Measurements from ENCODE around the gene DNAJC25. TPM values are rescaled to one million over a fixed set of nuclear protein-coding genes. Genes with fewer than 3 reads are reported as not detected.
"Not testable (repeated sequence)": the region's sequence is repeated elsewhere in the genome, so short reads cannot be mapped to it uniquely, and the experiment has no call there.

DNAJC25 gene
- total RNA-seq, 1 experiment from 2014 or later = 6.0 TPM

DNA sequence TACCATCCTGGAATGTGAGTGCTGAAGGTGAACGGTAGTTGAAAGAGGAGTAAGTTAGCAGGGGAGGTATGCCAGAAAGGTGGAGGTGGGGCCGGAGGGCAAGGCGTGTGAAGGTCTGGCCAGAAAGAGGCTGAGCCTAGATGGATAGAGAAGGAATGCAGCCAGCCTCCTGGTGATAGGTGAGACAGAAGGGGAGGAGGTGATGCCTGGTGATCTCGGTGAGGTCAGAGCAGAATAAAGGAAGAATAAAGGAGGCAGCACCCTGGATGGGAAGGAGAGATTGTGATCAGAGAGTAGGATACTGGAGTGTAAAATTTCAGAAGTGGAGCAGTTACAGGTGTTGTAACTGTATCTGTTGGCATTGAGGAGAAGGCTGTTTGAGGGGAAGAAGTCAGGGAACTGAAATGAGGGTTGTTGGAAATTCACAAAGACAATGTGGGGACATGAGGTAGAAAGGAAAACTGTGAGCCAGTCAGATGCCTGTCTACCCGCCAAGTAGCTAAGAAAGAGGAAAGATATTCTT lies 32.2 kb downstream of the DNAJC25 start:
- no peak for ATAC-seq
- intact Hi-C loops (cut with micrococcal nuclease; ENCODE audit: unreplicated experiment) (no loop called here), in situ Hi-C loops (cut with HindIII; ENCODE audit: low pct_unique_long_range_greater_than_20kb, low sequenced_read_pairs) (no loop called here)
- DNase-seq (ENCODE audit: low read depth, low spot score) = no peak
- Histone ChIP-seq H3K36me3 (ENCODE audit: control insufficient read depth, insufficient read depth, low read length) (no peaks in the 10 kb centered on the region; the same call in 1 of the 2 replicates), H3K4me3 (ENCODE audit: low read depth in 2 of 2, low read length in 2 of 2) (no peak overlapping the region), H3K27ac (ENCODE audit: low read length) (no peak overlapping the region), H3K4me1 (ENCODE audit: control insufficient read depth, insufficient read depth, low read length) (peaks cover 10% of the 10 kb centered on the region), H3K27me3 (ENCODE audit: control insufficient read depth, insufficient read depth, low read length) (no peaks in the 10 kb centered on the region), H3K9me3 (ENCODE audit: control insufficient read depth, insufficient read depth, low read depth, low read length) (no peaks in the 10 kb centered on the region)
- TSS peak; percentile 51 for BruUV-seq (replicated peaks)
- CTCF ChIA-PET = no interaction called here
- POLR2A ChIA-PET = no interaction called here
- no peak for TF ChIP-seq REST (IDR thresholded peaks at IDR 0.05; ENCODE audit: insufficient read depth in 1 of 2, low read depth in 2 of 2, low read length in 1 of 2)
- TF ChIP-seq SIN3A (IDR thresholded peaks at IDR 0.05; ENCODE audit: borderline replicate concordance, insufficient read depth, low read depth, low read length) = no peak
- TF ChIP-seq CTCF (IDR thresholded peaks at IDR 0.05) = no peak
- TF ChIP-seq TCF7L2 (IDR thresholded peaks at IDR 0.05; ENCODE audit: low read depth, low read length) = no peak
- no peak for TF ChIP-seq POLR2AphosphoS5 (IDR thresholded peaks at IDR 0.05; ENCODE audit: low read depth, low read length)

GRCh38 chr9:111668026-111668573 lies 37.0 kb downstream of the DNAJC25 start:
- no peaks in the 10 kb centered on the region; the same call in 1 of the 2 replicates for H3K36me3 ChIP-seq (ENCODE audit: control insufficient read depth, insufficient read depth, low read length)
- H3K27ac ChIP-seq (ENCODE audit: low read length) = no peak overlapping the region
- CTCF ChIA-PET = no interaction called here
- no peak for ATAC-seq
- POLR2A ChIA-PET = interaction anchor here (0.7 kb wide), 1 partner anchor 167 kb away, joined by 4 read pairs; no protein-coding TSS in a partner anchor
- intact Hi-C loops (cut with micrococcal nuclease; ENCODE audit: unreplicated experiment) = no loop called here
- TF ChIP-seq SIN3A (IDR thresholded peaks at IDR 0.05; ENCODE audit: borderline replicate concordance, insufficient read depth, low read depth, low read length) = no peak
- no peak for TF ChIP-seq TCF7L2 (IDR thresholded peaks at IDR 0.05; ENCODE audit: low read depth, low read length)
- no peak for TF ChIP-seq POLR2AphosphoS5 (IDR thresholded peaks at IDR 0.05; ENCODE audit: low read depth, low read length)
- TF ChIP-seq REST (IDR thresholded peaks at IDR 0.05; ENCODE audit: insufficient read depth in 1 of 2, low read depth in 2 of 2, low read length in 1 of 2) = no peak
- TF ChIP-seq CTCF (IDR thresholded peaks at IDR 0.05) = no peak
- BruUV-seq (replicated peaks) = no TSS peak
- H3K4me3 ChIP-seq (ENCODE audit: low read depth in 2 of 2, low read length in 2 of 2) = no peak overlapping the region
- H3K27me3 ChIP-seq (ENCODE audit: control insufficient read depth, insufficient read depth, low read length) = no peaks in the 10 kb centered on the region
- no peaks in the 10 kb centered on the region for H3K9me3 ChIP-seq (ENCODE audit: control insufficient read depth, insufficient read depth, low read depth, low read length)
- peaks cover 3% of the 10 kb centered on the region for H3K4me1 ChIP-seq (ENCODE audit: control insufficient read depth, insufficient read depth, low read length)
- DNase-seq (ENCODE audit: low read depth, low spot score) = no peak
- in situ Hi-C loops (cut with HindIII; ENCODE audit: low pct_unique_long_range_greater_than_20kb, low sequenced_read_pairs) = no loop called here

DNA sequence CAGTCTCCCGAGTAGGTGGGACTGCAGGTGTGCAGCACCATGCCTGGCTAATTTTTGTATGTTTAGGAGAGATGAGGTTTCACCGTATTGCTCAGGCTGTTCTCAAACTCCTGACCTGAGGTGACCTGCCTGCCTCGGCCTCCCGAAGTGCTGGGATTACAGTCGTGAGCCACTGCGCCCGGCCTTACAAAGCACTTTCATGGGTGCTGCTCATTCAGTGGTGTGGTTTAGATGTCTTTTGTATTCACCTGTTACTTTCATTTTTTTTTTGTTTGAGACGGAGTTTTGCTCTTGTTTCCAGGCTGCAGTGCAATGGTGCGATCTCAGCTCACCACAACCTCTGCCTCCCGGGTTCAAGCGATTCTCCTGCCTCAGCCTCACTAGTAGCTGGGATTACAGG lies 37.5 kb downstream of the DNAJC25 start:
- H3K4me1 ChIP-seq (ENCODE audit: control insufficient read depth, insufficient read depth, low read length); in situ Hi-C loops (cut with HindIII; ENCODE audit: low pct_unique_long_range_greater_than_20kb, low sequenced_read_pairs); H3K27me3 ChIP-seq (ENCODE audit: control insufficient read depth, insufficient read depth, low read length); intact Hi-C loops (cut with micrococcal nuclease; ENCODE audit: unreplicated experiment); BruUV-seq (replicated peaks); H3K27ac ChIP-seq (ENCODE audit: low read length); POLR2A ChIA-PET; H3K4me3 ChIP-seq (ENCODE audit: low read depth in 2 of 2, low read length in 2 of 2); CTCF ChIA-PET; ATAC-seq; H3K36me3 ChIP-seq (ENCODE audit: control insufficient read depth, insufficient read depth, low read length); DNase-seq (ENCODE audit: low read depth, low spot score); H3K9me3 ChIP-seq (ENCODE audit: control insufficient read depth, insufficient read depth, low read depth, low read length): not testable (repeated sequence)
